Esophagus squamous epithelium (tissue), 5 donors: ENCODE data around the gene MAP2K7. TPM values are rescaled to one million over a fixed set of nuclear protein-coding genes. Genes with fewer than 3 reads are reported as not detected.
A peak's percentile ranks its signal among the peaks of the same experiment; 100 is the strongest.

Source experiments
- DNase-seq: peaks from one replicate; lab custom pipeline; 2025; lab: John Stamatoyannopoulos, UW
- H3K27ac ChIP-seq, 4 donors: fragments of 200-600 bp; sonication (generic); one replicate each; pipeline ENCODE4 v1.5.1; 2016 to 2019; ENCODE audit warnings: mild to moderate bottlenecking in 1 of 4
- H3K27me3 ChIP-seq, 4 donors: fragments of 200-600 bp; sonication (generic); 1 replicate in 3 of 4; 2 replicates in 1 of 4; pipeline versions ENCODE4 v1.5.1 to v1.6.0; 2017 to 2021; ENCODE audit warnings: antibody characterized with exemption in 1 of 4
- H3K36me3 ChIP-seq, 3 donors: fragments of 200-600 bp; sonication (generic); one replicate each; pipeline ENCODE4 v1.5.1; 2016 to 2019
- H3K4me1 ChIP-seq, 3 donors: fragments of 200-600 bp; sonication (generic); one replicate each; pipeline ENCODE4 v1.5.1; 2017 to 2019
- H3K4me3 ChIP-seq, 4 donors: fragments of 200-600 bp; sonication (generic); 1 replicate in 3 of 4; 2 replicates in 1 of 4; pipeline ENCODE4 v1.5.1; 2016 to 2019; ENCODE audit warnings: mild to moderate bottlenecking in 2 of 4, moderate library complexity in 1 of 4
- H3K9me3 ChIP-seq, 3 donors: fragments of 200-600 bp; sonication (generic); one replicate each; pipeline ENCODE4 v1.5.1; 2016 to 2019
- CTCF ChIP-seq, 6 experiments: fragments of 450-650 bp in 4 of 6; fragments of 200-600 bp in 2 of 6; sonication (generic) in 2 of 6; IDR thresholded peaks; one replicate each; pipeline ENCODE4 v1.5.1; 2016 to 2019; ENCODE audit warnings: antibody characterized with exemption in 6 of 6, mild to moderate bottlenecking in 4 of 6, moderate library complexity in 4 of 6
- POLR2A ChIP-seq, 4 donors: fragments of 450-650 bp; IDR thresholded peaks; one replicate each; pipeline ENCODE4 v1.6.1; 2017; ENCODE audit warnings: antibody characterized with exemption in 4 of 4, mild to moderate bottlenecking in 4 of 4, moderate library complexity in 3 of 4
- WGBS, 2 donors: methylation state at CpG; one replicate each; pipeline ENCODE4 v1.1.5; 2018; 5-methylcytosine and 5-hydroxymethylcytosine counted together
- intact Hi-C: fragments of 100-400 bp; cut with DNase I; formaldehyde crosslinking; loops from one replicate; pipeline ENCODE4 v1.15.0; 2022
- total RNA-seq, 4 donors: library from RNA; depleted of rRNA; stranded (reverse); fragments of >200 nt; gene quantifications; one replicate each; pipeline ENCODE4 v1.1.0, GENCODE V29; 2016
- donor health status: DM: yes; HTN: yes; CAD: no.

Gene MAP2K7
- total RNA-seq, 4 donors from 2014 or later: 8.6 to 17.3 (median 13.8) TPM

- 88 to 89% methylated on average over 14 to 21 of the region's 32 CpGs for WGBS, 2 donors
- Histone ChIP-seq H3K36me3 (peaks cover 40 to 82% (median 43%) of the 10 kb centered on the region in 3 donors), H3K27ac (peak overlapping the region in 1 of 4 donors; percentile 85), H3K9me3 (no peaks in the 10 kb centered on the region), H3K4me1 (peaks cover 16 to 44% (median 30%) of the 10 kb centered on the region in 3 donors), H3K27me3 (no peaks in the 10 kb centered on the region), H3K4me3 (no peak overlapping the region)
- DNase-seq: no peak
- TF ChIP-seq CTCF (IDR thresholded peaks at IDR 0.05) (no peak), POLR2A (IDR thresholded peaks at IDR 0.05) (no peak)
- intact Hi-C loops: no loop called here
Observed at GRCh38 chr19:7932276-7932929, 28.7 kb downstream of the MAP2K7 start.

- no peak for DNase-seq
- peaks cover 11 to 39% (median 25%) of the 10 kb centered on the region in 3 donors for H3K4me1 ChIP-seq
- H3K9me3 ChIP-seq: no peaks in the 10 kb centered on the region
- TF ChIP-seq POLR2A (IDR thresholded peaks at IDR 0.05) (no peak), CTCF (IDR thresholded peaks at IDR 0.05) (no peak)
- intact Hi-C loops: no loop called here
- H3K27ac ChIP-seq: no peak overlapping the region
- H3K36me3 ChIP-seq: peaks cover 45 to 87% (median 48%) of the 10 kb centered on the region in 3 donors
- H3K4me3 ChIP-seq: no peak overlapping the region
- 90 to 100% methylated on average over 2 of the region's 10 CpGs for WGBS, 2 donors
- no peaks in the 10 kb centered on the region for H3K27me3 ChIP-seq
Observed at GRCh38 chr19:7932930-7933300, 29.2 kb downstream of the MAP2K7 start.

- DNase-seq: no peak
- Histone ChIP-seq H3K36me3 (peaks cover 46 to 92% (median 50%) of the 10 kb centered on the region in 3 donors), H3K27ac (peak overlapping the region in 1 of 4 donors; percentile 12), H3K9me3 (no peaks in the 10 kb centered on the region), H3K27me3 (no peaks in the 10 kb centered on the region), H3K4me3 (no peak overlapping the region), H3K4me1 (peaks cover 8 to 34% (median 20%) of the 10 kb centered on the region in 3 donors)
- TF ChIP-seq CTCF (IDR thresholded peaks at IDR 0.05) (peak in 1 of 6 experiments; percentile 33), POLR2A (IDR thresholded peaks at IDR 0.05) (no peak)
- WGBS, 2 donors: 92 to 100% methylated on average over 4 to 8 of the region's 14 CpGs
- intact Hi-C loops: no loop called here
Observed at GRCh38 chr19:7933411-7933810, 29.7 kb downstream of the MAP2K7 start.

DNA sequence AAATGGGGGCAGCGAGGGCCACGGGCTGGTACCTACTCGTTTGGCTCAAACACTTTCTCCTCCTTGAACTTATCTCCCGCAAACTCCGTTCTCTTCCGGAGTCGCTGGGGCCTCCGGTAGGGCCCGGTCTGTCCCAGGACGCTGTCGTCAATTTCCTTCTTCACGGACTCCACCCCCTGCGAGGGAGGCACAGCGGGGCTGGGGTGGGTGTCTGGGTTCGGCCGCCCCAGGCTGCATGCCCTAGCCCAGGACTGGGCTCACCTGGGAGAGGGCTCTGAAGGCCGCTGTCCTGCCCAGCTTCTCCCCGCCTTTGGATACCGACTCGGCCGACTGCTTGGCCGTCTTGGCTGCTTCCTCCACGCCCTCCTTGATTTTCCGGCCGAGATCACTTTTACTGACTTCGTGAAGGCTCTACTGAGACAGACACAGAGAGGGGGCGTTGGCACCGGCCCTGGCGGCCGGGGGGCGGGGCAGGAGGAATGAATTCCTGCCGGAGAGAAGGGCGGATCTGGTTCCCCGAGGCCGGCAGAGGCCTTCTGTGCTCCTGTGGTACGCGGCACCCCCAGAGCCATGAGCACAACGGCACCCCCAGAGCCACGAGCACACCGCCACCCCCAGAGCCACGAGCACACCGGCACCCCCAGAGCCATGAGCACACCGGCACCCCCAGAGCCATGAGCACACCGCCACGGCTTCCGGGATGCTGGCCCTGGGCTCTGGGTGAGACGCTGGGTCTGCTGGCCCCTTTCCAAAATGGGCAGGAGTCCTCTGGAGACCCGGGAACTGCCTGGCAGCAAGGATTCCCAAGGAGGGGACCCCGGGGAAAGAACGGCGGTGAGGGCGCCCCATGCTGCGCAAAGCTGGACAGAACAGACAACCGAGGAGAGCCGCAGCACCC lies 30.4 kb downstream of the MAP2K7 start:
- Histone ChIP-seq H3K27ac (no peak overlapping the region), H3K36me3 (peaks cover 46 to 99% (median 50%) of the 10 kb centered on the region in 3 donors), H3K4me1 (peaks cover 7 to 28% (median 14%) of the 10 kb centered on the region in 3 donors), H3K4me3 (no peak overlapping the region), H3K9me3 (no peaks in the 10 kb centered on the region), H3K27me3 (no peaks in the 10 kb centered on the region)
- TF ChIP-seq CTCF (IDR thresholded peaks at IDR 0.05): no peak
- DNase-seq: no peak
- intact Hi-C loops: no loop called here
- WGBS, 2 donors: 93 to 94% methylated on average over 13 to 21 of the region's 55 CpGs

GRCh38 chr19:7934766-7935165 lies 31.1 kb downstream of the MAP2K7 start:
- Histone ChIP-seq H3K4me1 (peaks cover 0 to 22% (median 7%) of the 10 kb centered on the region in 3 donors), H3K36me3 (peaks cover 46 to 100% (median 50%) of the 10 kb centered on the region in 3 donors), H3K4me3 (no peak overlapping the region), H3K27me3 (no peaks in the 10 kb centered on the region), H3K9me3 (no peaks in the 10 kb centered on the region), H3K27ac (no peak overlapping the region)
- 89 to 92% methylated on average over 18 to 20 of the region's 21 CpGs for WGBS, 2 donors
- TF ChIP-seq POLR2A (IDR thresholded peaks at IDR 0.05): no peak
- TF ChIP-seq CTCF (IDR thresholded peaks at IDR 0.05): no peak
- no peak for DNase-seq
- intact Hi-C loops: no loop called here
